Stimulated activated naive CD8-positive, alpha-beta T cell treated with anti-CD3 and anti-CD28 coated beads, Interleukin-15, amount 100 ng/mL, for 72 hours (primary cell): ENCODE results near the gene SLC25A3.
"Not testable (repeated sequence)": the region's sequence is repeated elsewhere in the genome, so short reads cannot be mapped to it uniquely, and the experiment has no call there.

Experiments
- ATAC-seq: fragments of 150-1000 bp; cut with Tn5 transposase; 2 replicates; pipeline ENCODE4 v1.10.0; 2021; ENCODE audit warnings: mild to moderate bottlenecking, moderate library complexity
- DNase-seq, 2 donors: peaks; one replicate each; pipeline ENCODE4 v3.0.0; 2021 to 2022
- H3K27ac Mint-ChIP-seq, 2 donors: one replicate each; pipeline ENCODE4 v1.8.0; 2022; ENCODE audit warnings: mild to moderate bottlenecking in 2 of 2, mixed read lengths in 2 of 2, moderate library complexity in 2 of 2
- H3K27me3 Mint-ChIP-seq: one replicate; pipeline ENCODE4 v1.8.0; 2022; ENCODE audit warnings: mixed read lengths
- H3K4me1 Mint-ChIP-seq: one replicate; pipeline ENCODE4 v1.8.0; 2022; ENCODE audit warnings: mild to moderate bottlenecking, mixed read lengths
- H3K4me3 Mint-ChIP-seq, 2 donors: one replicate each; pipeline ENCODE4 v1.8.0; 2022; ENCODE audit warnings: mild to moderate bottlenecking in 2 of 2, mixed read lengths in 2 of 2, moderate library complexity in 1 of 2
- H3K9me3 Mint-ChIP-seq, 2 donors: one replicate each; pipeline ENCODE4 v1.8.0; 2022; ENCODE audit warnings: mixed read lengths in 2 of 2

Gene SLC25A3

GRCh38 chr12:98581101-98581500 is 12.4 kb upstream of the SLC25A3 start:
- no peaks in the 10 kb centered on the region for H3K4me1 Mint-ChIP-seq
- DNase-seq (no peak), ATAC-seq (no peak)
- H3K27me3 Mint-ChIP-seq = no peaks in the 10 kb centered on the region
- no peaks in the 10 kb centered on the region for H3K9me3 Mint-ChIP-seq
- H3K4me3 Mint-ChIP-seq = no peak overlapping the region
- H3K27ac Mint-ChIP-seq = no peak overlapping the region

GRCh38 chr12:98582093-98582492 is 11.4 kb upstream of the SLC25A3 start:
- H3K9me3 Mint-ChIP-seq = no peaks in the 10 kb centered on the region
- no peak overlapping the region for H3K27ac Mint-ChIP-seq
- no peaks in the 10 kb centered on the region for H3K4me1 Mint-ChIP-seq
- no peaks in the 10 kb centered on the region for H3K27me3 Mint-ChIP-seq
- DNase-seq (no peak), ATAC-seq (no peak)
- H3K4me3 Mint-ChIP-seq = no peak overlapping the region

GRCh38 chr12:98587084-98587483 is 6.4 kb upstream of the SLC25A3 start:
- ATAC-seq = no peak
- no peak overlapping the region for H3K27ac Mint-ChIP-seq
- H3K27me3 Mint-ChIP-seq = no peaks in the 10 kb centered on the region
- H3K4me1 Mint-ChIP-seq = no peaks in the 10 kb centered on the region
- DNase-seq = no peak
- H3K9me3 Mint-ChIP-seq = no peaks in the 10 kb centered on the region
- no peak overlapping the region for H3K4me3 Mint-ChIP-seq

- DNase-seq = no peak
- no peak for ATAC-seq
- no peak overlapping the region for H3K4me3 Mint-ChIP-seq
- no peaks in the 10 kb centered on the region for H3K27me3 Mint-ChIP-seq
- no peak overlapping the region for H3K27ac Mint-ChIP-seq
- H3K4me1 Mint-ChIP-seq = peaks cover 15% of the 10 kb centered on the region
- no peaks in the 10 kb centered on the region for H3K9me3 Mint-ChIP-seq
These were observed 2.3 kb upstream of the SLC25A3 start for GRCh38 chr12:98591209-98591608.

- Mint-ChIP-seq H3K4me3 (peak overlapping the region; percentile 94 to 95), H3K27ac (peak overlapping the region; percentile 98 to 100), H3K4me1 (peaks cover 22% of the 10 kb centered on the region), H3K9me3 (no peaks in the 10 kb centered on the region), H3K27me3 (no peaks in the 10 kb centered on the region)
- DNase-seq (no peak), ATAC-seq (peak; percentile 6)
These were observed 612 bp upstream of the SLC25A3 start for GRCh38 chr12:98592825-98593322.

- DNase-seq (no peak), ATAC-seq (peak; percentile 24)
- Mint-ChIP-seq H3K4me1 (peaks cover 22% of the 10 kb centered on the region), H3K27me3 (no peaks in the 10 kb centered on the region), H3K9me3 (no peaks in the 10 kb centered on the region), H3K27ac (peak overlapping the region; percentile 98 to 100), H3K4me3 (peak overlapping the region; percentile 94 to 95)
These were observed 757 bp downstream of the SLC25A3 start for GRCh38 chr12:98594050-98594835.

- DNase-seq (peak; percentile 38 to 54), ATAC-seq (peak; percentile 68)
- Mint-ChIP-seq H3K27ac (peak overlapping the region; percentile 98 to 100), H3K9me3 (no peaks in the 10 kb centered on the region), H3K4me3 (peak overlapping the region; percentile 94 to 95), H3K4me1 (peaks cover 22% of the 10 kb centered on the region), H3K27me3 (no peaks in the 10 kb centered on the region)
These were observed 1.9 kb downstream of the SLC25A3 start for GRCh38 chr12:98595243-98595988.

- H3K4me1 Mint-ChIP-seq = peaks cover 22% of the 10 kb centered on the region
- not testable (repeated sequence) for H3K27me3 Mint-ChIP-seq
These were observed 3.8 kb downstream of the SLC25A3 start for GRCh38 chr12:98597313-98597712.

GRCh38 chr12:98601924-98602323 is 8.4 kb downstream of the SLC25A3 start:
- no peaks in the 10 kb centered on the region for H3K9me3 Mint-ChIP-seq
- no peak for DNase-seq
- H3K4me3 Mint-ChIP-seq = no peak overlapping the region
- ATAC-seq = no peak
- no peaks in the 10 kb centered on the region for H3K27me3 Mint-ChIP-seq
- H3K27ac Mint-ChIP-seq = no peak overlapping the region
- peaks cover 3% of the 10 kb centered on the region for H3K4me1 Mint-ChIP-seq

More at GRCh38 chr12:98597313-98597712, 3.8 kb downstream of the SLC25A3 start:
- not testable (repeated sequence) for H3K27ac Mint-ChIP-seq, H3K4me3 Mint-ChIP-seq, ATAC-seq, DNase-seq, H3K9me3 Mint-ChIP-seq

GRCh38 chr12:98606359-98606988 is 13.0 kb downstream of the SLC25A3 start:
- Mint-ChIP-seq H3K4me3 (no peak overlapping the region), H3K4me1 (peaks cover 8% of the 10 kb centered on the region), H3K9me3 (no peaks in the 10 kb centered on the region), H3K27ac (no peak overlapping the region), H3K27me3 (no peaks in the 10 kb centered on the region)
- ATAC-seq = no peak
- no peak for DNase-seq

GRCh38 chr12:98610596-98610995 is 17.1 kb downstream of the SLC25A3 start:
- ATAC-seq = no peak
- H3K27ac Mint-ChIP-seq = no peak overlapping the region
- H3K9me3 Mint-ChIP-seq = no peaks in the 10 kb centered on the region
- H3K4me1 Mint-ChIP-seq = peaks cover 16% of the 10 kb centered on the region
- no peaks in the 10 kb centered on the region for H3K27me3 Mint-ChIP-seq
- no peak overlapping the region for H3K4me3 Mint-ChIP-seq
- DNase-seq = no peak

- H3K4me3 Mint-ChIP-seq = no peak overlapping the region
- H3K27ac Mint-ChIP-seq = peak overlapping the region in 1 of 2 donors; percentile 53
- peaks cover 8% of the 10 kb centered on the region for H3K4me1 Mint-ChIP-seq
- H3K27me3 Mint-ChIP-seq = no peaks in the 10 kb centered on the region
- ATAC-seq = peak; percentile 83
- no peaks in the 10 kb centered on the region for H3K9me3 Mint-ChIP-seq
- DNase-seq = no peak
These were observed 19.3 kb downstream of the SLC25A3 start for GRCh38 chr12:98612696-98613334.

GRCh38 chr12:98618952-98619351 is 25.5 kb downstream of the SLC25A3 start:
- Mint-ChIP-seq H3K9me3 (no peaks in the 10 kb centered on the region), H3K27ac (no peak overlapping the region), H3K4me3 (no peak overlapping the region), H3K27me3 (no peaks in the 10 kb centered on the region), H3K4me1 (no peaks in the 10 kb centered on the region)
- ATAC-seq (no peak), DNase-seq (no peak)

- Mint-ChIP-seq H3K27ac (peak overlapping the region in 1 of 2 donors; percentile 57), H3K4me1 (peaks cover 24% of the 10 kb centered on the region), H3K27me3 (no peaks in the 10 kb centered on the region), H3K9me3 (no peaks in the 10 kb centered on the region), H3K4me3 (no peak overlapping the region)
- DNase-seq = no peak
- ATAC-seq = no peak
These were observed 42.3 kb downstream of the SLC25A3 start for GRCh38 chr12:98635657-98636323.

- Mint-ChIP-seq H3K27me3 (no peaks in the 10 kb centered on the region), H3K27ac (no peak overlapping the region), H3K4me1 (peaks cover 35% of the 10 kb centered on the region), H3K9me3 (no peaks in the 10 kb centered on the region), H3K4me3 (no peak overlapping the region)
- ATAC-seq (no peak), DNase-seq (no peak)
These were observed 43.6 kb downstream of the SLC25A3 start for GRCh38 chr12:98637068-98637467.
